Keratinocyte (primary cell): ENCODE measurements around the gene SDR39U1. TPM values are rescaled to one million over a fixed set of nuclear protein-coding genes. Genes with fewer than 3 reads are reported as not detected.

Experiments
- DNase-seq: peaks from one replicate; pipeline ENCODE4 v3.0.0-alpha.2; 2011; ENCODE audit warnings: low read depth, missing footprints, low spot score
- FAIRE-seq: peaks from 2 replicates; lab custom pipeline; 2011; peaks lifted over from hg19 to GRCh38; lab: Jason Lieb, UNC
- H2AFZ ChIP-seq: 2 replicates; pipeline ENCODE4 v1.6.0; 2012; ENCODE audit warnings: low read length, control low read depth, inconsistent platforms; ENCODE audit not compliant: control insufficient read depth
- H3K27ac ChIP-seq: 2 replicates; pipeline ENCODE4 v1.5.1; 2011; ENCODE audit warnings: low read length; ENCODE audit not compliant: control insufficient read depth, insufficient read depth
- H3K27me3 ChIP-seq: 3 replicates; pipeline ENCODE4 v1.6.0; 2011; ENCODE audit warnings: low read length; ENCODE audit not compliant: control insufficient read depth, insufficient read depth; ENCODE audit errors: extremely low read depth
- H3K36me3 ChIP-seq, 2 experiments: 2 replicates in 1 of 2; 3 replicates in 1 of 2; pipeline ENCODE4 v1.5.1; 2011; ENCODE audit warnings: low read length in 2 of 2, mild to moderate bottlenecking in 1 of 2; ENCODE audit not compliant: control insufficient read depth in 2 of 2, insufficient read depth in 2 of 2; ENCODE audit errors: extremely low read depth in 1 of 2
- H3K4me1 ChIP-seq: 3 replicates; pipeline ENCODE4 v1.5.1; 2011; ENCODE audit warnings: low read length; ENCODE audit not compliant: control insufficient read depth, insufficient read depth; ENCODE audit errors: extremely low read depth
- H3K4me2 ChIP-seq: 3 replicates; pipeline ENCODE4 v1.6.0; 2011; ENCODE audit warnings: low read depth, low read length; ENCODE audit not compliant: control insufficient read depth, insufficient read depth; ENCODE audit errors: extremely low read depth
- H3K4me3 ChIP-seq, 3 experiments: fragments of 200-600 bp in 1 of 3; sonication (generic) in 1 of 3; 2 replicates in 2 of 3; 3 replicates in 1 of 3; pipeline ENCODE4 v1.5.1; 2011 to 2016; ENCODE audit warnings: low read length in 3 of 3, mild to moderate bottlenecking in 3 of 3, control low read depth in 2 of 3, inconsistent platforms in 1 of 3, low read depth in 1 of 3, mixed read lengths in 1 of 3, mixed run types in 1 of 3, moderate library complexity in 1 of 3; ENCODE audit not compliant: control insufficient read depth in 2 of 3, insufficient read depth in 2 of 3; ENCODE audit errors: extremely low read depth in 1 of 3
- H3K79me2 ChIP-seq: 2 replicates; pipeline ENCODE4 v1.6.0; 2012; ENCODE audit warnings: low read length; ENCODE audit not compliant: control insufficient read depth, insufficient read depth
- H3K9ac ChIP-seq: 3 replicates; pipeline ENCODE4 v1.6.0; 2011; ENCODE audit warnings: low read length; ENCODE audit not compliant: control insufficient read depth, insufficient read depth; ENCODE audit errors: extremely low read depth
- H3K9me1 ChIP-seq: 3 replicates; pipeline ENCODE4 v1.6.0; 2011; ENCODE audit warnings: low read length; ENCODE audit not compliant: control insufficient read depth, insufficient read depth; ENCODE audit errors: extremely low read depth
- H3K9me3 ChIP-seq: 2 replicates; pipeline ENCODE4 v1.5.1; 2012; ENCODE audit warnings: low read depth, low read length; ENCODE audit not compliant: control insufficient read depth
- H4K20me1 ChIP-seq: 3 replicates; pipeline ENCODE4 v1.6.0; 2011; ENCODE audit warnings: low read length; ENCODE audit not compliant: control insufficient read depth, insufficient read depth; ENCODE audit errors: extremely low read depth
- CTCF ChIP-seq, 3 experiments: IDR thresholded peaks in 1 of 3; conservative IDR thresholded peaks in 1 of 3; optimal IDR thresholded peaks in 1 of 3; 2 replicates in 2 of 3; 3 replicates in 1 of 3; pipeline versions ENCODE3 to v1.5.1; 2011; ENCODE audit warnings: low read length in 3 of 3, mild to moderate bottlenecking in 3 of 3, moderate library complexity in 2 of 3, control low read depth in 1 of 3, inconsistent platforms in 1 of 3; ENCODE audit not compliant: insufficient read depth in 2 of 3; ENCODE audit errors: extremely low read depth in 1 of 3
- EZH2 ChIP-seq: IDR thresholded peaks from one replicate; pipeline ENCODE4 v1.6.1; 2012; ENCODE audit warnings: inconsistent platforms, mild to moderate bottlenecking, low read length, moderate library complexity
- dilution Hi-C: fragments of 300-500 bp; cut with MboI; formaldehyde crosslinking; loops from one replicate; pipeline ENCODE4 v1.7.0; 2020; ENCODE audit warnings: low sequenced_read_pairs; ENCODE audit not compliant: extremely low pct_ligation_motif_present
- polyA plus RNA-seq, 5 experiments: library from polyadenylated mRNA; depleted of rRNA in 3 of 5; stranded (reverse) in 3 of 5; stranded (forward) in 1 of 5; unstranded in 1 of 5; fragments of >200 nt; gene quantifications; 1 replicate in 1 of 5; 2 replicates in 3 of 5; 3 replicates in 1 of 5; pipeline versions ENCODE4 v1.2.1 to v1.2.3, GENCODE V29; 2011 to 2012; ENCODE audit warnings: missing spikeins in 2 of 5, low read depth in 1 of 5, low replicate concordance in 1 of 5

SDR39U1 gene
- polyA plus RNA-seq, 1 donor (not counting 4 experiments of a cell fraction or from before 2014, with no cell fraction given), result 27.4 TPM

- dilution Hi-C loops, result no loop called here
Observed at GRCh38 chr14:24431569-24432258, 10.9 kb downstream of the SDR39U1 start.

GRCh38 chr14:24430682-24431568 is 11.7 kb downstream of the SDR39U1 start:
- no peak for DNase-seq

More at GRCh38 chr14:24431569-24432258, 10.9 kb downstream of the SDR39U1 start:
- no peaks in the 10 kb centered on the region for H3K9me3 ChIP-seq
- H4K20me1 ChIP-seq, result no peaks in the 10 kb centered on the region
- H3K27ac ChIP-seq, result peak overlapping the region; percentile 94
- H3K4me2 ChIP-seq, result peak overlapping the region; percentile 94
- peak; percentile 86 for DNase-seq
- no peak overlapping the region for H2AFZ ChIP-seq
- no peaks in the 10 kb centered on the region for H3K9me1 ChIP-seq
- H3K79me2 ChIP-seq, result peaks cover 25% of the 10 kb centered on the region
- peak overlapping the region; percentile 95 for H3K9ac ChIP-seq
- peaks cover 34% of the 10 kb centered on the region for H3K4me1 ChIP-seq
- no peaks in the 10 kb centered on the region for H3K27me3 ChIP-seq
- TF ChIP-seq CTCF (optimal IDR thresholded peaks at IDR 0.05 in 1 of 3, IDR thresholded peaks at IDR 0.05 in 1 of 3, conservative IDR thresholded peaks at IDR 0.05 in 1 of 3; ENCODE audit: extremely low read depth in 1 of 3, insufficient read depth in 2 of 3, low read length in 3 of 3) (peak; percentile 98), EZH2 (no peak)
- FAIRE-seq, result peak; percentile 13
- H3K36me3 ChIP-seq, result peaks cover 22 to 33% of the 10 kb centered on the region in 2 experiments
- peak overlapping the region; percentile 62 to 96 (median 78) for H3K4me3 ChIP-seq

More at GRCh38 chr14:24430682-24431568, 11.7 kb downstream of the SDR39U1 start:
- no peak for FAIRE-seq
- peaks cover 25% of the 10 kb centered on the region for H3K79me2 ChIP-seq
- H2AFZ ChIP-seq, result no peak overlapping the region
- peak overlapping the region; percentile 94 for H3K4me2 ChIP-seq
- TF ChIP-seq EZH2 (no peak), CTCF (optimal IDR thresholded peaks at IDR 0.05 in 1 of 3, IDR thresholded peaks at IDR 0.05 in 1 of 3, conservative IDR thresholded peaks at IDR 0.05 in 1 of 3; ENCODE audit: extremely low read depth in 1 of 3, insufficient read depth in 2 of 3, low read length in 3 of 3) (no peak)
- peaks cover 42% of the 10 kb centered on the region for H3K4me1 ChIP-seq
- H3K9me3 ChIP-seq, result no peaks in the 10 kb centered on the region
- peak overlapping the region; percentile 95 for H3K9ac ChIP-seq
- dilution Hi-C loops, result no loop called here
- H3K36me3 ChIP-seq, result peaks cover 15 to 27% of the 10 kb centered on the region in 2 experiments
- no peaks in the 10 kb centered on the region for H3K9me1 ChIP-seq
- H3K27me3 ChIP-seq, result no peaks in the 10 kb centered on the region
- no peaks in the 10 kb centered on the region for H4K20me1 ChIP-seq
- peak overlapping the region; percentile 94 for H3K27ac ChIP-seq
- H3K4me3 ChIP-seq, result peak overlapping the region; percentile 62 to 96 (median 78)
